D721Med (cell line): Measurements from ENCODE around the gene FHL2.

Experiments used
- DNase-seq: peaks from one replicate; pipeline ENCODE4 v3.0.0; 2011; ENCODE audit warnings: low spot score; ENCODE audit not compliant: insufficient read length
- FAIRE-seq: peaks from 2 replicates; lab custom pipeline; 2011; peaks lifted over from hg19 to GRCh38; lab: Jason Lieb, UNC
- CTCF ChIP-seq: IDR thresholded peaks from 2 replicates; pipeline ENCODE4 v1.5.1; 2012; ENCODE audit warnings: mild to moderate bottlenecking, control low read depth; ENCODE audit not compliant: insufficient read depth; ENCODE audit errors: missing control alignments

FHL2 gene

DNA sequence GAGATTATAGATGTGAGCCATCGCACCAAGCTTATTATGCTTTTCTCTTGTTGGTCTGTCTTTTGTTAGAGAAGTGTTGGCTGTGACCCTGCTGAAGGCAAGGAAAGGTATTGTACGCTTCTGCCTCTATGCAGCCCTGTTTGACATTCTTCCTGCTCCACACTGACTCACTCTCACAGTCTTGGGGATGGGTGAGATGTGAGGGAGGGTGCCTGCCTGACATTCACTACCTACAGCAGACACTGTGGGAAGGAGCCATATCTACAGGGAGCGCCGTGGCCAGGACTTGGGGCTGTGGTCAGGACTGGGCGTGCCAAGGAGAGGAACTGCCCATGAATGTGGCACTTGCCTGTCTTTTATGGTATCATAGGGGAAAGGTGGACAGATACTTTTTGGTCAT lies 43.9 kb upstream of the FHL2 start:
- no peak for DNase-seq
- no peak for FAIRE-seq
- no peak for TF ChIP-seq CTCF

GRCh38 chr2:105442056-105442455 lies 43.2 kb upstream of the FHL2 start:
- TF ChIP-seq CTCF, result no peak
- DNase-seq (no peak), FAIRE-seq (no peak)

GRCh38 chr2:105439141-105439540 lies 40.3 kb upstream of the FHL2 start:
- FAIRE-seq (no peak), DNase-seq (no peak)
- TF ChIP-seq CTCF, result no peak

DNA sequence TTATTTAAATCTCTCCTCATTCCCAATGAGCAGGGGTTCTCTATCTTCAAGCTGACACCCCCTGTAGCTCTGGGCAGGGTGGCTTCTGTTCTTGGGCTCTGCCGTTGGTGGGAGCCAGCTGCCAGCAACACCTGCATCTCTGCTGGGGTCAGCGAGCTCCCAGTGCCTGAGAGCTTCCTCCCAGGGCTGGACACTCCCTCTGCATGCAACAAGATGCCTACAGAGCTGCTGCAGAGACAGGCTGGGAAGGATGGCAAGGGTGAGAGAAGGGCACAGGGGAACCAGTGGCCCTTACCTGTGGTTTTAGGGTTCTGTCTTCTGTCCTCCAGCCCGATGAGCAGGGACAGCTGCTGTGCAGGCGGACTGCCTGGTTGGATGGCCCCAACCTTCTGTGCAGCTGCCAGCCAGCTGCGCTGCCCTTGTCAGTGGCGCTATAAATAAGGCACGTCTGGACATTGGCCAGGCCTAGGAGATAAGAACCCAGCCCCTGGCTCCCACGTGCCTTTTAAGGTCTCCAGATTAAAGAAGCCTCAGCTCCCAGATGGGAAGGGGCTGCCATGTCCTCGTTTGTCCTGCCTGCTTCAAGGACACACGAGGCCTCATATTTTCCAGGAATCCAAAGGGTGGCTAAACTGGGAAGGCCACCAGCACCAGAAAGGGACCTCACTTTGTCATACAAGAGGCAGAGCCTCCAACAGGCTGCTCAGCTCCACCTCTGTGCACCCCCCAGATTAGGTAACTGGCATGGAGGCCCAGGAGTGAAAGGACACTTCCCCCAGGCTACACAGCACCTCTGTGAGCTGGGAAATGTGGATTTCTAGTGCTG lies 39.5 kb upstream of the FHL2 start:
- FAIRE-seq, result no peak
- no peak for TF ChIP-seq CTCF
- DNase-seq, result no peak

DNA sequence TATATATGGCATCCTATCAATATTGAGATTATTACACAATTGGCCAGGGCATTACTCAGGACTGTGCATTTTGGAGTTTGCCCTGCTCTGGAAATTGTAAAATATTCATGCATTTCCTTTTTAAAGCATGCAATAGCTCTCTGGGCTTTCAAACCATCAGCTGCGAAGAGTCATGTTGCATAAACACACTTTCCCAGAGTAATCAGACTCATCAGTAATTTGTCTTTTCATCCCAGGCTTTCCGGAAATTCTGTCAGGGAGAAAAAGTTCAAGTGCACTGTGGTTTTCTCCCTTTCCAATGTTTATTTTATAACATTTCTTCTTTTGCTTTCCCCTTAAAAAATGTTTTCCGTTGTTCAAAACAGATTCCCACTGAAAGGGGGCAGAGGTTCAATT lies 38.9 kb upstream of the FHL2 start:
- FAIRE-seq (no peak), DNase-seq (no peak)
- TF ChIP-seq CTCF, result no peak

- no peak for TF ChIP-seq CTCF
- FAIRE-seq (no peak), DNase-seq (no peak)
Observed at GRCh38 chr2:105432749-105433148, 33.9 kb upstream of the FHL2 start.

GRCh38 chr2:105432044-105432399 lies 33.2 kb upstream of the FHL2 start:
- no peak for DNase-seq
- no peak for TF ChIP-seq CTCF
- FAIRE-seq, result no peak
